Activated CD4-positive, alpha-beta T cell treated with anti-CD3 and anti-CD28 coated beads for 48 hours (primary cell): ENCODE results near the gene CCDC34.

Source experiments
- DNase-seq: peaks from one replicate; pipeline ENCODE4 v3.0.0-alpha.2; 2020

The CCDC34 gene

GRCh38 chr11:27290261-27291050 lies 72.6 kb downstream of the CCDC34 start:
- DNase-seq, result no peak
